WTC11 (cell line): Measurements from ENCODE around the gene HOXA10. TPM values are rescaled to one million over a fixed set of nuclear protein-coding genes. Genes with fewer than 3 reads are reported as not detected.

Experiments used
- ATAC-seq: fragments of 200-7000 bp; cut with Tn5 transposase; 2 replicates; pipeline ENCODE4 v1.10.0; 2021; ENCODE audit warnings: mild to moderate bottlenecking, moderate library complexity
- CTCF ChIA-PET: fragments of 300-600 bp; sonication (Branson Sonifier 250); formaldehyde crosslinking; loops from one replicate; lab custom pipeline; 2021; ENCODE audit warnings: antibody characterized with exemption; lab: Charles Lee
- POLR2A ChIA-PET: fragments of 350-600 bp; sonication (Branson Sonifier 250); formaldehyde crosslinking; loops from one replicate; lab custom pipeline; 2021; ENCODE audit warnings: antibody characterized with exemption; lab: Charles Lee
- DNase-seq: peaks from one replicate; pipeline ENCODE4 v3.0.0; 2021; ENCODE audit warnings: low spot score
- H3K27ac Mint-ChIP-seq: 2 replicates; pipeline ENCODE4 v1.8.0; 2021; ENCODE audit warnings: mixed read lengths
- H3K27me3 Mint-ChIP-seq: 2 replicates; pipeline ENCODE4 v1.8.0; 2021; ENCODE audit warnings: low read depth, mild to moderate bottlenecking, moderate library complexity, mixed read lengths
- H3K36me3 Mint-ChIP-seq: 2 replicates; pipeline ENCODE4 v1.8.0; 2021; ENCODE audit warnings: mixed read lengths
- H3K4me1 Mint-ChIP-seq: 2 replicates; pipeline ENCODE4 v1.8.0; 2022; ENCODE audit warnings: mixed read lengths
- H3K4me3 Mint-ChIP-seq: 2 replicates; pipeline ENCODE4 v1.8.0; 2021; ENCODE audit warnings: mild to moderate bottlenecking, moderate library complexity, mixed read lengths
- H3K9me3 Mint-ChIP-seq: 2 replicates; pipeline ENCODE4 v1.8.0; 2021; ENCODE audit warnings: mixed read lengths
- AFF4 ChIP-seq: sonication (generic); formaldehyde crosslinking; IDR thresholded peaks from 2 replicates; pipeline ENCODE4 v1.8.1; 2023; ENCODE audit warnings: mild to moderate bottlenecking, missing genetic modification reagents, borderline replicate concordance
- ATF1 ChIP-seq: sonication (generic); formaldehyde crosslinking; IDR thresholded peaks from 2 replicates; pipeline ENCODE4 v1.8.1; 2023; ENCODE audit warnings: mild to moderate bottlenecking, moderate library complexity, missing genetic modification reagents
- ATF2 ChIP-seq: sonication (generic); formaldehyde crosslinking; IDR thresholded peaks from 2 replicates; pipeline ENCODE4 v1.8.1; 2022; ENCODE audit warnings: low read depth, missing genetic modification reagents, borderline replicate concordance
- CDX4 ChIP-seq: fragments of 250-450 bp; sonication (Bioruptor Pico); IDR thresholded peaks from 2 replicates; pipeline ENCODE4 v1.9.0; 2021; ENCODE audit warnings: moderate library complexity, mild to moderate bottlenecking, inconsistent platforms, borderline replicate concordance
- E2F5 ChIP-seq: sonication (generic); formaldehyde crosslinking; IDR thresholded peaks from 2 replicates; pipeline ENCODE4 v1.8.1; 2022; ENCODE audit warnings: mild to moderate bottlenecking, moderate library complexity, missing genetic modification reagents
- ELF4 ChIP-seq: sonication (generic); formaldehyde crosslinking; IDR thresholded peaks from 2 replicates; pipeline ENCODE4 v1.8.1; 2022; ENCODE audit warnings: low read depth, mild to moderate bottlenecking, moderate library complexity, missing genetic modification reagents
- GABPB1 ChIP-seq: sonication (generic); formaldehyde crosslinking; IDR thresholded peaks from 2 replicates; pipeline ENCODE4 v1.8.1; 2023; ENCODE audit warnings: mild to moderate bottlenecking, missing genetic modification reagents
- KAT7 ChIP-seq: sonication (generic); formaldehyde crosslinking; IDR thresholded peaks from 2 replicates; pipeline ENCODE4 v1.8.1; 2023; ENCODE audit warnings: missing genetic modification reagents, mild to moderate bottlenecking, borderline replicate concordance
- NFE2L1 ChIP-seq: sonication (generic); formaldehyde crosslinking; IDR thresholded peaks from 2 replicates; pipeline ENCODE4 v1.8.1; 2023; ENCODE audit warnings: missing genetic modification reagents
- NR2C2 ChIP-seq: sonication (generic); formaldehyde crosslinking; IDR thresholded peaks from 2 replicates; pipeline ENCODE4 v1.8.0; 2022; ENCODE audit warnings: mild to moderate bottlenecking, missing genetic modification reagents
- PRDM15 ChIP-seq: sonication (generic); formaldehyde crosslinking; IDR thresholded peaks from 2 replicates; pipeline ENCODE4 v1.8.0; 2022; ENCODE audit warnings: missing genetic modification reagents
- PREB ChIP-seq: sonication (generic); formaldehyde crosslinking; IDR thresholded peaks from 2 replicates; pipeline ENCODE4 v1.8.1; 2022; ENCODE audit warnings: mild to moderate bottlenecking, missing genetic modification reagents, moderate library complexity, borderline replicate concordance
- TEAD4 ChIP-seq: sonication (generic); formaldehyde crosslinking; IDR thresholded peaks from 2 replicates; pipeline ENCODE4 v1.8.0; 2022; ENCODE audit warnings: mild to moderate bottlenecking, missing genetic modification reagents
- TP53 ChIP-seq: sonication (generic); formaldehyde crosslinking; IDR thresholded peaks from 2 replicates; pipeline ENCODE4 v1.8.1; 2023; ENCODE audit warnings: mild to moderate bottlenecking, missing genetic modification reagents
- USF2 ChIP-seq: sonication (generic); formaldehyde crosslinking; IDR thresholded peaks from 2 replicates; pipeline ENCODE4 v1.8.1; 2023; ENCODE audit warnings: mild to moderate bottlenecking, missing genetic modification reagents, moderate library complexity
- ZNF263 ChIP-seq: sonication (generic); formaldehyde crosslinking; IDR thresholded peaks from 2 replicates; pipeline ENCODE4 v1.8.1; 2022; ENCODE audit warnings: low read depth, mild to moderate bottlenecking, moderate library complexity, missing genetic modification reagents
- ZNF396 ChIP-seq: fragments of 250-450 bp; sonication (Bioruptor Pico); IDR thresholded peaks from 2 replicates; pipeline ENCODE4 v1.8.0; 2021; ENCODE audit warnings: mild to moderate bottlenecking, moderate library complexity, borderline replicate concordance
- ZNF423 ChIP-seq: fragments of 250-450 bp; sonication (Bioruptor Pico); IDR thresholded peaks from 2 replicates; pipeline ENCODE4 v2.1.2; 2022; ENCODE audit warnings: mild to moderate bottlenecking, moderate library complexity
- ZNF425 ChIP-seq: fragments of 250-450 bp; sonication (Bioruptor Pico); conservative IDR thresholded peaks from 2 replicates; pipeline ENCODE4 v1.9.0; 2021; ENCODE audit warnings: mild to moderate bottlenecking
- ZNF512 ChIP-seq: sonication (generic); formaldehyde crosslinking; IDR thresholded peaks from 2 replicates; pipeline ENCODE4 v1.8.1; 2022; ENCODE audit warnings: missing genetic modification reagents, borderline replicate concordance
- total RNA-seq: library from RNA; stranded (reverse); gene quantifications from 3 replicates; pipeline ENCODE4 v1.2.3, GENCODE V29; 2021

The HOXA10 gene
- total RNA-seq, 1 experiment from 2014 or later, result 0.07 TPM

GRCh38 chr7:27201580-27202017 is 27.5 kb upstream of the HOXA10 start:
- H3K4me3 Mint-ChIP-seq, result no peak overlapping the region
- ChIA-PET CTCF (interaction anchor here (1.5 to 2.8 kb wide), 2 partner anchors 22 to 573 kb away, joined by 3 to 14 read pairs; no protein-coding TSS in a partner anchor), POLR2A (no interaction called here)
- no peaks in the 10 kb centered on the region for H3K36me3 Mint-ChIP-seq
- ATAC-seq, result no peak
- H3K4me1 Mint-ChIP-seq, result peaks cover 36% of the 10 kb centered on the region
- no peaks in the 10 kb centered on the region for H3K9me3 Mint-ChIP-seq
- no peak overlapping the region for H3K27ac Mint-ChIP-seq
- TF ChIP-seq USF2 (CRISPR knock-in tag) (no peak), ATF2 (CRISPR knock-in tag) (no peak), E2F5 (CRISPR knock-in tag) (no peak), PRDM15 (CRISPR knock-in tag) (no peak), CDX4 (no peak), ZNF423 (CRISPR knock-in tag) (no peak), TP53 (no peak), KAT7 (CRISPR knock-in tag) (no peak), NFE2L1 (CRISPR knock-in tag) (no peak), PREB (CRISPR knock-in tag) (no peak), ZNF425 (no peak), ELF4 (CRISPR knock-in tag) (no peak), ZNF512 (CRISPR knock-in tag) (no peak), ZNF263 (CRISPR knock-in tag) (no peak), AFF4 (CRISPR knock-in tag) (no peak), ATF1 (no peak), NR2C2 (CRISPR knock-in tag) (no peak), GABPB1 (CRISPR knock-in tag) (no peak), ZNF396 (no peak), TEAD4 (no peak)
- peaks cover 96% of the 10 kb centered on the region for H3K27me3 Mint-ChIP-seq
- no peak for DNase-seq
